ENCODE data around the gene BRSK2. TPM values are rescaled to one million over a fixed set of nuclear protein-coding genes. Genes with fewer than 3 reads are reported as not detected.

BRSK2 gene
- total RNA-seq, 1 donor from 2014 or later: 0.52 TPM

DNA sequence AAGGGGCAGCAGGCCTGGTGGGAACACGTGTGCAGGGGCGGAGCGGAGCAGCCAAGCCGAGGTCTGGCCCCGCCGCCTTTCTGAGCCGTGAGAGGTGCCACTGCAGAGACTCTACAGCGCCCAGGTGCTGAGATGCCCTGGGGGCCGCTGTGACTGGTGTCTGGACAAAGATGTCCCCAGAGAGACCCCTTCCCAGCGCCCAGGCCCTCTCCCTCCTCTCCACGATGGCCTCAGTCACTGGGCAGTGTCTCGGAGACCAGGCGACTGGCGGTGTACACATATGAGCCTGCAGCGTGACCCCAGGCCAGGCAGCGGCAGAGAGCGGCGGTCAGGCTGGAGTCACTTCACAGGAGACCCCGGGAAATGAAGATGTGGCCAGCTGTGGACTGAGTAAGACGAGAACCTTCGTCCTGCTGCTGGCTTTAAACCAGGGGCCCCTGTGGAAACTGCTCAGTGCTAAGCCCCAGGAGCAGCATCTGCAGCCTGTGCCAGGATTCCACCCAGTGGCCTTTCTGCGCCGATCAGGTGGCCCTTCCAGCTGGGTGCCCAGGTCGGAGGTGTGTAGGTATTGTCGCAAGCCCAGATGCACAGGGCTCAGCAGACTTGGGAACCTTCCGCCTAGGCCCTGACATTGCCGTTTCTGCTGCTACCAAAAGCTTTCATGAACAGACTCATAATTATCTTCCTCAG is 62.2 kb downstream of the BRSK2 start:
- intact Hi-C loops (cut with micrococcal nuclease): no loop called here

DNA sequence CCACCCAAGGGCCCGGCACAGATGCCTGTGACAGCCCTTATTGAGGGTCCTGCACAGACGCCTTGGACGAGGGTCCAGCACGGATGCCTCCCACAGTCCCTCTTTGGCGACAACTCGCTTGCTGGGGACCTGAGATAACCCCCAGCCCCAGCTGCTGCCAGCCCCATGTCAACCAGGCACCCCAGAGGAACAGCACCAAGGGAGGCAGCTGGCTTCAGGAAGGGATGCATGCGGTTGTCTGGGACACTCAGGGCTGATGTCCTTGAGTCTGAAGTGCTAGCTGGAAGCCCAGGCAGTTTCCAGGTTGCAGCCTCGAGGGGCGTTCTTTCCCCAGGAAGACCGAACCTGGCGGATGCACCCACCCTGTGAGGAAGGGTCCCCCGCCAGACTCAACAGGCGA is 63.0 kb downstream of the BRSK2 start:
- no peaks in the 10 kb centered on the region for H3K36me3 ChIP-seq
- H3K4me1 ChIP-seq: peaks cover 12% of the 10 kb centered on the region
- intact Hi-C loops (cut with micrococcal nuclease): no loop called here
- H3K9me3 ChIP-seq (replicated peaks): no peaks in the 10 kb centered on the region
- no peak overlapping the region for H3K4me3 ChIP-seq
- DNase-seq: no peak
- H3K27me3 ChIP-seq (ENCODE audit: low read depth): peaks cover 42% of the 10 kb centered on the region
- TF ChIP-seq, protein P1, sequence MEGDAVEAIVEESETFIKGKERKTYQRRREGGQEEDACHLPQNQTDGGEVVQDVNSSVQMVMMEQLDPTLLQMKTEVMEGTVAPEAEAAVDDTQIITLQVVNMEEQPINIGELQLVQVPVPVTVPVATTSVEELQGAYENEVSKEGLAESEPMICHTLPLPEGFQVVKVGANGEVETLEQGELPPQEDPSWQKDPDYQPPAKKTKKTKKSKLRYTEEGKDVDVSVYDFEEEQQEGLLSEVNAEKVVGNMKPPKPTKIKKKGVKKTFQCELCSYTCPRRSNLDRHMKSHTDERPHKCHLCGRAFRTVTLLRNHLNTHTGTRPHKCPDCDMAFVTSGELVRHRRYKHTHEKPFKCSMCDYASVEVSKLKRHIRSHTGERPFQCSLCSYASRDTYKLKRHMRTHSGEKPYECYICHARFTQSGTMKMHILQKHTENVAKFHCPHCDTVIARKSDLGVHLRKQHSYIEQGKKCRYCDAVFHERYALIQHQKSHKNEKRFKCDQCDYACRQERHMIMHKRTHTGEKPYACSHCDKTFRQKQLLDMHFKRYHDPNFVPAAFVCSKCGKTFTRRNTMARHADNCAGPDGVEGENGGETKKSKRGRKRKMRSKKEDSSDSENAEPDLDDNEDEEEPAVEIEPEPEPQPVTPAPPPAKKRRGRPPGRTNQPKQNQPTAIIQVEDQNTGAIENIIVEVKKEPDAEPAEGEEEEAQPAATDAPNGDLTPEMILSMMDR (IDR thresholded peaks at IDR 0.05; ENCODE audit: borderline replicate concordance): no peak
- no peak overlapping the region for H3K27ac ChIP-seq (replicated peaks)

More for the DNA sequence above, 62.2 kb downstream of the BRSK2 start:
- Histone ChIP-seq H3K4me3 (no peak overlapping the region), H3K27me3 (ENCODE audit: low read depth) (peaks cover 49% of the 10 kb centered on the region), H3K9me3 (replicated peaks) (no peaks in the 10 kb centered on the region), H3K36me3 (no peaks in the 10 kb centered on the region), H3K4me1 (peaks cover 12% of the 10 kb centered on the region), H3K27ac (replicated peaks) (no peak overlapping the region)
- no peak for DNase-seq
- TF ChIP-seq, protein P1 (IDR thresholded peaks at IDR 0.05; ENCODE audit: borderline replicate concordance): no peak

DNA sequence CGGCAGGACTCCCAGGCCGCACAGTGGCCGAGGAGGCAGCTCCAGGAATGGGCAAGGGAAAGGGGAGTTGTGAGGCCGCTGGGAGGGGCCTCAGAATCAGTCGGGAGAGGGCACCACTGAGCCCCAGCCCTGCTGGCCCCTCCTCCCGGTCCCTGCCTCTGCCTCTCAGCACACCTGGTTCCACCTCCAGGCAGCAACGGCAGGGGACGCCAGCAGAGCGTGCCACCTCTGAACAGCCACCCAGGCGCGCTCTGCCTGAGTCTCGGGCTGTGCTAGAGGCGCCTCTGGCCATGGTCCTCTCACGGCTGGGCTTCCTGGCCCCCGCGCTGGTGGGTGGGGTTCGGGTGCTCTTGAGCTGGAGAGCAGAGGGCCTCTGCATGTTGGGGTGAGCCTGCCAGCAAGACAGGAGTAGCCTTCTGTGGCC is 63.9 kb downstream of the BRSK2 start:
- DNase-seq: no peak
- Histone ChIP-seq H3K27ac (replicated peaks) (no peak overlapping the region), H3K9me3 (replicated peaks) (no peaks in the 10 kb centered on the region), H3K27me3 (ENCODE audit: low read depth) (peaks cover 33% of the 10 kb centered on the region), H3K4me3 (no peak overlapping the region), H3K36me3 (no peaks in the 10 kb centered on the region), H3K4me1 (peaks cover 19% of the 10 kb centered on the region)
- TF ChIP-seq, protein P1 (IDR thresholded peaks at IDR 0.05; ENCODE audit: borderline replicate concordance): peak; percentile 55
- intact Hi-C loops (cut with micrococcal nuclease): no loop called here

DNA sequence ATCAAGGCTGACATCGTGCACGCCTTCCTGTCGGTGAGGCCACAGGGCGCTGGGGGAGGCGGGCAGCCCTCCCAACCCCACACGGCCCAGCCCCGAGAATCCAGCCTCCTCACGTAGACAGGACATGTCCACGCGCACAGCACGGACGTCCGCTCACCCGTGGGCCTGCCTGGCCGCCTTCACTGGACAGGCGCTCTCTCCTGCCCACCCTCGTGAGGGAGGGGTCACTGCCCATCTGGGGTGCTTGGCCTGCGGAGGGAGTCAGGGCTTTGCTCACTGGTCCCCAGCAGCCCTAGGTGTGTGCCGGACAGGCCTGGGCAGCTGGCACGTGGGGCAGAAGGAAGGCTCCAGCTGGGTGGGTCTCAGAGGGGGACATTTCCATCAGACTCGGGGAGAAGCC is 64.8 kb downstream of the BRSK2 start:
- DNase-seq: no peak
- Histone ChIP-seq H3K27me3 (ENCODE audit: low read depth) (peaks cover 24% of the 10 kb centered on the region), H3K9me3 (replicated peaks) (no peaks in the 10 kb centered on the region), H3K27ac (replicated peaks) (no peak overlapping the region), H3K4me3 (no peak overlapping the region), H3K4me1 (peaks cover 27% of the 10 kb centered on the region), H3K36me3 (no peaks in the 10 kb centered on the region)
- TF ChIP-seq, protein P1 (IDR thresholded peaks at IDR 0.05; ENCODE audit: borderline replicate concordance): no peak
- intact Hi-C loops (cut with micrococcal nuclease): no loop called here

DNA sequence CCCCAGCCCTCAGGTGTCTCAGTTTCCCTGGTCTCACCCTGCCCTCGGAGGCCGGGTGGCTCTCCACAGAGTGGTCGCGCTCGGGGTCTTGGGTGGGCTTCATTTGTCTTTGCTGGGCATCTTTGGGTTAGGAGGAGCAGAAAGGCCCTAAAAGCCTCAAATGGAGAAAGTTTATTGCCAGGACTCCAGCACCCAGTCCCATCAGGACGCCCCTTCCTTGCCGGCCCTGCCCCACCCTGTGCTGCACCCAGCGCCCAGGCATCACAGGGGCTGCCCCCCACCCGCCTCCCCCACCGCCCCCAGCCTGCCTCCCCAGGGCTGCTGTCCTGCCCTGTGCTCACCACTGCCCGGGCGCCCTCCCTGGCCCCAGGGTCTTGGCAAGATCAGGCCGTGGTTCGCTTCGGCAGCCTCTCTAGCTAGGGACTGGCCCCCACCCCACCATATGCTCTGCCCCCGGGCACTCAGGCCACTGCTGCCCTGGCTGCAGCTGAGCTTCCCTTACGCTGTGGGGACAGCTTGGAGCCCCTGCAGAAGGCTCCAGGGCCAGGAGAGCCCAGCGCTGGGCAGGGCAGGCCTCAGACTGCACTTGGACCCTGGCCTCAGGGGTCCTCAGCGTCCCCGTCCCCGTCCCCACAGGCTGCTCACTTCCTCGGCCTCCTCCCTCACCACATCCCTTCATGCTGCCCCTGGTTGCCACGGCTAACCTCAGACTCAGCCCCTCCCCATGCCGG is 65.5 kb downstream of the BRSK2 start:
- Histone ChIP-seq H3K4me1 (peaks cover 27% of the 10 kb centered on the region), H3K36me3 (no peaks in the 10 kb centered on the region), H3K4me3 (no peak overlapping the region), H3K27me3 (ENCODE audit: low read depth) (peaks cover 18% of the 10 kb centered on the region), H3K9me3 (replicated peaks) (no peaks in the 10 kb centered on the region), H3K27ac (replicated peaks) (no peak overlapping the region)
- DNase-seq: no peak
- intact Hi-C loops (cut with micrococcal nuclease): no loop called here
- TF ChIP-seq, protein P1 (IDR thresholded peaks at IDR 0.05; ENCODE audit: borderline replicate concordance): no peak
